GM23338 (cell line): Measurements from ENCODE around the gene LAMC2. TPM values are rescaled to one million over a fixed set of nuclear protein-coding genes. Genes with fewer than 3 reads are reported as not detected.

Source experiments
- ATAC-seq: fragments of 200-7000 bp; cut with Tn5 transposase; 3 replicates; pipeline ENCODE4 v1.9.1; 2020
- DNase-seq: peaks from one replicate; pipeline ENCODE4 v3.0.0-alpha.2; 2015; ENCODE audit warnings: low spot score
- H2AFZ ChIP-seq: fragments of 200-600 bp; sonication (generic); 2 replicates; pipeline ENCODE4 v1.8.0; 2016; ENCODE audit warnings: antibody characterized with exemption, mild to moderate bottlenecking, moderate library complexity
- H3F3A ChIP-seq: fragments of 200-600 bp; sonication (generic); replicated peaks from 2 replicates; pipeline ENCODE4 v1.8.0; 2017; ENCODE audit warnings: antibody characterized with exemption, mixed run types, low read depth
- H3K27ac ChIP-seq: fragments of 200-600 bp; sonication (generic); 2 replicates; pipeline ENCODE4 v1.6.1; 2016; ENCODE audit warnings: low read depth
- H3K27me3 ChIP-seq: fragments of 200-600 bp; sonication (generic); 2 replicates; pipeline ENCODE4 v1.8.0; 2016; ENCODE audit warnings: mild to moderate bottlenecking, mixed run types, moderate library complexity; ENCODE audit not compliant: insufficient read depth
- H3K36me3 ChIP-seq: fragments of 200-600 bp; sonication (generic); 2 replicates; pipeline ENCODE4 v1.8.0; 2016; ENCODE audit warnings: mild to moderate bottlenecking; ENCODE audit not compliant: insufficient read depth
- H3K4me1 ChIP-seq: fragments of 200-600 bp; sonication (generic); 2 replicates; pipeline ENCODE4 v1.8.0; 2016; ENCODE audit warnings: mild to moderate bottlenecking, moderate library complexity; ENCODE audit not compliant: insufficient read depth
- H3K4me2 ChIP-seq: fragments of 200-600 bp; sonication (generic); 2 replicates; pipeline ENCODE4 v1.7.1; 2017; ENCODE audit warnings: mixed run types
- H3K4me3 ChIP-seq: fragments of 200-600 bp; sonication (generic); 2 replicates; pipeline ENCODE4 v1.6.1; 2016; ENCODE audit warnings: mixed run types
- H3K79me2 ChIP-seq: fragments of 200-600 bp; sonication (generic); replicated peaks from 2 replicates; pipeline ENCODE4 v1.8.0; 2017; ENCODE audit warnings: mild to moderate bottlenecking; ENCODE audit not compliant: insufficient read depth
- H3K9me2 ChIP-seq: fragments of 200-600 bp; sonication (generic); 2 replicates; pipeline ENCODE4 v1.8.0; 2017; ENCODE audit not compliant: insufficient read depth
- H4K20me1 ChIP-seq: fragments of 200-600 bp; sonication (generic); replicated peaks from 2 replicates; pipeline ENCODE4 v1.8.0; 2017; ENCODE audit warnings: mild to moderate bottlenecking; ENCODE audit not compliant: insufficient read depth
- H3K27ac Mint-ChIP-seq: 2 replicates; pipeline ENCODE4 v1.8.0; 2020; ENCODE audit warnings: inconsistent platforms, mild to moderate bottlenecking, moderate library complexity, mixed read lengths
- H3K27me3 Mint-ChIP-seq: 3 replicates; pipeline ENCODE4 v1.8.0; 2022; ENCODE audit warnings: low read depth, mild to moderate bottlenecking, moderate library complexity, mixed read lengths, inconsistent platforms; ENCODE audit not compliant: insufficient read depth, poor library complexity
- H3K36me3 Mint-ChIP-seq: 3 replicates; pipeline ENCODE4 v1.8.0; 2021; ENCODE audit warnings: low read depth, mild to moderate bottlenecking, inconsistent platforms, moderate library complexity, mixed read lengths
- H3K4me1 Mint-ChIP-seq: 3 replicates; pipeline ENCODE4 v1.8.0; 2020; ENCODE audit warnings: mild to moderate bottlenecking, inconsistent platforms, mixed read lengths
- H3K4me3 Mint-ChIP-seq: 3 replicates; pipeline ENCODE4 v1.8.0; 2021; ENCODE audit warnings: moderate library complexity, mild to moderate bottlenecking, inconsistent platforms, mixed read lengths
- H3K9me3 Mint-ChIP-seq: 3 replicates; pipeline ENCODE4 v1.8.0; 2020; ENCODE audit warnings: moderate library complexity, mild to moderate bottlenecking, inconsistent platforms, mixed read lengths
- CREB1 ChIP-seq: fragments of 250-450 bp; sonication (Bioruptor Pico); IDR thresholded peaks from 2 replicates; pipeline ENCODE4 v1.5.0; 2020; ENCODE audit warnings: low read depth, mild to moderate bottlenecking, moderate library complexity
- EZH2phosphoT487 ChIP-seq: fragments of 200-600 bp; sonication (generic); IDR thresholded peaks from one replicate; pipeline ENCODE4 v1.8.1; 2018; ENCODE audit warnings: antibody characterized with exemption; ENCODE audit not compliant: unreplicated experiment
- JUNB ChIP-seq: IDR thresholded peaks from one replicate; pipeline ENCODE4 v1.6.1; 2016; ENCODE audit warnings: antibody characterized with exemption; ENCODE audit not compliant: unreplicated experiment
- NANOG ChIP-seq: IDR thresholded peaks from 2 replicates; pipeline ENCODE4 v1.6.1; 2016; ENCODE audit warnings: antibody characterized with exemption, borderline replicate concordance
- POLR2AphosphoS5 ChIP-seq: IDR thresholded peaks from 2 replicates; pipeline ENCODE4 v1.6.1; 2016; ENCODE audit warnings: antibody characterized with exemption, low read depth
- STAT1 ChIP-seq: IDR thresholded peaks from one replicate; pipeline ENCODE4 v1.6.1; 2016; ENCODE audit warnings: antibody characterized with exemption; ENCODE audit not compliant: unreplicated experiment
- ZNF114 ChIP-seq: fragments of 250-450 bp; sonication (Bioruptor Pico); IDR thresholded peaks from 2 replicates; pipeline ENCODE4 v1.5.0; 2020; ENCODE audit warnings: mild to moderate bottlenecking, moderate library complexity
- ZNF331 ChIP-seq: fragments of 250-450 bp; sonication (Bioruptor Pico); IDR thresholded peaks from 2 replicates; pipeline ENCODE4 v1.5.0; 2020; ENCODE audit warnings: low read depth, mild to moderate bottlenecking, moderate library complexity
- polyA plus RNA-seq: library from polyadenylated mRNA; unstranded; fragments of >200 nt; fragmentation: Nextera tagmentation; extraction: Ambion mirVana; gene quantifications from 2 replicates; pipeline ENCODE4 v1.2.1, GENCODE V29; 2016
- total RNA-seq: library from RNA; depleted of rRNA; stranded (reverse); fragments of >200 nt; shearing (Covaris generic); gene quantifications from 2 replicates; pipeline ENCODE4 v1.2.3, GENCODE V29; 2014
- TF ChIP-seq, protein P1 (sequence below): IDR thresholded peaks from 2 replicates; pipeline ENCODE4 v1.6.1; 2016; ENCODE audit warnings: antibody characterized with exemption
- TF ChIP-seq, protein P2 (sequence below), 2 experiments: fragments of 200-600 bp in 1 of 2; sonication (generic) in 1 of 2; conservative IDR thresholded peaks; 2 replicates each; pipeline versions ENCODE4 v1.5.1 to v1.6.1; 2016 to 2017; ENCODE audit warnings: antibody characterized with exemption in 2 of 2, low read depth in 2 of 2, mild to moderate bottlenecking in 2 of 2, moderate library complexity in 1 of 2
- TF ChIP-seq, protein P3 (sequence below): IDR thresholded peaks from one replicate; pipeline ENCODE4 v1.6.1; 2018; ENCODE audit warnings: antibody characterized with exemption; ENCODE audit not compliant: unreplicated experiment

LAMC2 gene
- total and polyA plus RNA-seq, 2 experiments from 2014 or later, result 4.3 to 19.5 TPM

GRCh38 chr1:183165456-183165855, 20.6 kb upstream of the LAMC2 start (continued):
- no peak for TF ChIP-seq CREB1 (CRISPR knock-in tag)
- no peak for TF ChIP-seq NANOG

- ATAC-seq (no peak), DNase-seq (no peak)
- H3K9me2 ChIP-seq, result peaks cover 13% of the 10 kb centered on the region
- no peak overlapping the region for H2AFZ ChIP-seq
- no peak overlapping the region for H3K4me3 ChIP-seq
- H3K27ac Mint-ChIP-seq, result no peak overlapping the region
- H3K79me2 ChIP-seq, result no peaks in the 10 kb centered on the region
- H3K4me1 ChIP-seq, result peaks cover 4% of the 10 kb centered on the region; the same call in 1 of the 2 replicates
- no peak overlapping the region for H3K4me2 ChIP-seq
- H3K36me3 Mint-ChIP-seq, result no peaks in the 10 kb centered on the region
- H3K27me3 ChIP-seq, result no peaks in the 10 kb centered on the region
- peaks cover 14% of the 10 kb centered on the region for H3K4me1 Mint-ChIP-seq
- no peaks in the 10 kb centered on the region for H3K36me3 ChIP-seq
- H4K20me1 ChIP-seq, result no peaks in the 10 kb centered on the region
- H3K27ac ChIP-seq, result no peak overlapping the region
- no peaks in the 10 kb centered on the region for H3F3A ChIP-seq
- no peaks in the 10 kb centered on the region for H3K9me3 Mint-ChIP-seq
- TF ChIP-seq, protein P1, sequence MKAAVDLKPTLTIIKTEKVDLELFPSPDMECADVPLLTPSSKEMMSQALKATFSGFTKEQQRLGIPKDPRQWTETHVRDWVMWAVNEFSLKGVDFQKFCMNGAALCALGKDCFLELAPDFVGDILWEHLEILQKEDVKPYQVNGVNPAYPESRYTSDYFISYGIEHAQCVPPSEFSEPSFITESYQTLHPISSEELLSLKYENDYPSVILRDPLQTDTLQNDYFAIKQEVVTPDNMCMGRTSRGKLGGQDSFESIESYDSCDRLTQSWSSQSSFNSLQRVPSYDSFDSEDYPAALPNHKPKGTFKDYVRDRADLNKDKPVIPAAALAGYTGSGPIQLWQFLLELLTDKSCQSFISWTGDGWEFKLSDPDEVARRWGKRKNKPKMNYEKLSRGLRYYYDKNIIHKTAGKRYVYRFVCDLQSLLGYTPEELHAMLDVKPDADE, result no peak
- TF ChIP-seq ZNF331 (CRISPR knock-in tag) (no peak), ZNF114 (CRISPR knock-in tag) (no peak), POLR2AphosphoS5 (no peak)
- TF ChIP-seq, protein P2, sequence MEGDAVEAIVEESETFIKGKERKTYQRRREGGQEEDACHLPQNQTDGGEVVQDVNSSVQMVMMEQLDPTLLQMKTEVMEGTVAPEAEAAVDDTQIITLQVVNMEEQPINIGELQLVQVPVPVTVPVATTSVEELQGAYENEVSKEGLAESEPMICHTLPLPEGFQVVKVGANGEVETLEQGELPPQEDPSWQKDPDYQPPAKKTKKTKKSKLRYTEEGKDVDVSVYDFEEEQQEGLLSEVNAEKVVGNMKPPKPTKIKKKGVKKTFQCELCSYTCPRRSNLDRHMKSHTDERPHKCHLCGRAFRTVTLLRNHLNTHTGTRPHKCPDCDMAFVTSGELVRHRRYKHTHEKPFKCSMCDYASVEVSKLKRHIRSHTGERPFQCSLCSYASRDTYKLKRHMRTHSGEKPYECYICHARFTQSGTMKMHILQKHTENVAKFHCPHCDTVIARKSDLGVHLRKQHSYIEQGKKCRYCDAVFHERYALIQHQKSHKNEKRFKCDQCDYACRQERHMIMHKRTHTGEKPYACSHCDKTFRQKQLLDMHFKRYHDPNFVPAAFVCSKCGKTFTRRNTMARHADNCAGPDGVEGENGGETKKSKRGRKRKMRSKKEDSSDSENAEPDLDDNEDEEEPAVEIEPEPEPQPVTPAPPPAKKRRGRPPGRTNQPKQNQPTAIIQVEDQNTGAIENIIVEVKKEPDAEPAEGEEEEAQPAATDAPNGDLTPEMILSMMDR (conservative IDR thresholded peaks at IDR 0.05; ENCODE audit: low read depth in 2 of 2), result no peak
- no peak overlapping the region for H3K4me3 Mint-ChIP-seq
- H3K27me3 Mint-ChIP-seq, result no peaks in the 10 kb centered on the region
Observed at GRCh38 chr1:183166454-183166853, 19.6 kb upstream of the LAMC2 start.

DNA sequence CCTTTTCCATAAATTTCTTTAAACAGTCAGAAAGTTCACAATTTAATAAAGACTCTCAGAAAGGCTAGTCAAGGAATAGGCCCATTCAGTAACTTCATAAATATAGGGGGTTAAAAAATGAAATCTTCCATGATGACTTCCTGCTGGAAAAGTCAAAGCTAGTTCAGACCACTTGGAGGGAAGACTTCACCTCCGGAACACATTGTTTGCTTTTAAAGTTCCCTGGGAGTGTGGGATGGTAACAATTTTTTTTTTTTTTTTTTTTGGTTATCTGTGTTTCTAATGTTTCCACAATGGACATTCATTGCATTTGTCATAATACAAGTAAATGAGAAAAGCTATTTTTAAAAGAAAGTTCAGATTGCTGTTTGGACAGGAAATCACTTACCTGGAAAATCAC, 18.4 kb upstream of the LAMC2 start:
- Histone ChIP-seq H3K27ac (no peak overlapping the region), H3K27me3 (no peaks in the 10 kb centered on the region), H3K4me1 (peaks cover 4% of the 10 kb centered on the region; the same call in 1 of the 2 replicates), H4K20me1 (no peaks in the 10 kb centered on the region), H3K79me2 (no peaks in the 10 kb centered on the region), H3K9me2 (peaks cover 7% of the 10 kb centered on the region), H3F3A (no peaks in the 10 kb centered on the region), H3K4me3 (no peak overlapping the region), H3K36me3 (no peaks in the 10 kb centered on the region), H2AFZ (no peak overlapping the region), H3K4me2 (no peak overlapping the region)
- H3K27me3 Mint-ChIP-seq, result no peaks in the 10 kb centered on the region
- DNase-seq (no peak), ATAC-seq (no peak)
- H3K4me1 Mint-ChIP-seq, result peaks cover 14% of the 10 kb centered on the region
- no peaks in the 10 kb centered on the region for H3K9me3 Mint-ChIP-seq
- no peak overlapping the region for H3K27ac Mint-ChIP-seq
- H3K4me3 Mint-ChIP-seq, result no peak overlapping the region
- no peaks in the 10 kb centered on the region for H3K36me3 Mint-ChIP-seq
- TF ChIP-seq STAT1 (no peak), EZH2phosphoT487 (no peak), NANOG (no peak), ZNF331 (CRISPR knock-in tag) (no peak), JUNB (no peak), ZNF114 (CRISPR knock-in tag) (no peak), CREB1 (CRISPR knock-in tag) (no peak)
- TF ChIP-seq, protein P1, result no peak
- TF ChIP-seq, protein P3, sequence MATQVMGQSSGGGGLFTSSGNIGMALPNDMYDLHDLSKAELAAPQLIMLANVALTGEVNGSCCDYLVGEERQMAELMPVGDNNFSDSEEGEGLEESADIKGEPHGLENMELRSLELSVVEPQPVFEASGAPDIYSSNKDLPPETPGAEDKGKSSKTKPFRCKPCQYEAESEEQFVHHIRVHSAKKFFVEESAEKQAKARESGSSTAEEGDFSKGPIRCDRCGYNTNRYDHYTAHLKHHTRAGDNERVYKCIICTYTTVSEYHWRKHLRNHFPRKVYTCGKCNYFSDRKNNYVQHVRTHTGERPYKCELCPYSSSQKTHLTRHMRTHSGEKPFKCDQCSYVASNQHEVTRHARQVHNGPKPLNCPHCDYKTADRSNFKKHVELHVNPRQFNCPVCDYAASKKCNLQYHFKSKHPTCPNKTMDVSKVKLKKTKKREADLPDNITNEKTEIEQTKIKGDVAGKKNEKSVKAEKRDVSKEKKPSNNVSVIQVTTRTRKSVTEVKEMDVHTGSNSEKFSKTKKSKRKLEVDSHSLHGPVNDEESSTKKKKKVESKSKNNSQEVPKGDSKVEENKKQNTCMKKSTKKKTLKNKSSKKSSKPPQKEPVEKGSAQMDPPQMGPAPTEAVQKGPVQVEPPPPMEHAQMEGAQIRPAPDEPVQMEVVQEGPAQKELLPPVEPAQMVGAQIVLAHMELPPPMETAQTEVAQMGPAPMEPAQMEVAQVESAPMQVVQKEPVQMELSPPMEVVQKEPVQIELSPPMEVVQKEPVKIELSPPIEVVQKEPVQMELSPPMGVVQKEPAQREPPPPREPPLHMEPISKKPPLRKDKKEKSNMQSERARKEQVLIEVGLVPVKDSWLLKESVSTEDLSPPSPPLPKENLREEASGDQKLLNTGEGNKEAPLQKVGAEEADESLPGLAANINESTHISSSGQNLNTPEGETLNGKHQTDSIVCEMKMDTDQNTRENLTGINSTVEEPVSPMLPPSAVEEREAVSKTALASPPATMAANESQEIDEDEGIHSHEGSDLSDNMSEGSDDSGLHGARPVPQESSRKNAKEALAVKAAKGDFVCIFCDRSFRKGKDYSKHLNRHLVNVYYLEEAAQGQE, result no peak
